Peyer's patch (tissue), 4 donors: ENCODE measurements around the gene MYCBPAP. TPM values are rescaled to one million over a fixed set of nuclear protein-coding genes. Genes with fewer than 3 reads are reported as not detected.

Experiments used
- DNase-seq, 3 donors: peaks; one replicate each; pipeline ENCODE4 v3.0.0-alpha.2; 2017 to 2019
- H3K27ac ChIP-seq, 4 donors: fragments of 200-600 bp; sonication (generic); one replicate each; pipeline ENCODE4 v1.5.1; 2016 to 2019
- H3K27me3 ChIP-seq, 2 donors: fragments of 200-600 bp; sonication (generic); one replicate each; pipeline ENCODE4 v1.5.1; 2019
- H3K36me3 ChIP-seq, 3 donors: fragments of 200-600 bp; sonication (generic); one replicate each; pipeline ENCODE4 v1.5.1; 2016 to 2019
- H3K4me1 ChIP-seq, 4 donors: fragments of 200-600 bp; sonication (generic); one replicate each; pipeline ENCODE4 v1.5.1; 2016 to 2019
- H3K4me3 ChIP-seq, 4 donors: fragments of 200-600 bp; sonication (generic); 1 replicate in 3 of 4; 2 replicates in 1 of 4; pipeline ENCODE4 v1.5.1; 2016 to 2019; ENCODE audit warnings: mild to moderate bottlenecking in 1 of 4
- H3K9me3 ChIP-seq, 4 donors: fragments of 200-600 bp; sonication (generic); one replicate each; pipeline ENCODE4 v1.5.1; 2016 to 2019; ENCODE audit warnings: mild to moderate bottlenecking in 1 of 4
- POLR2A ChIP-seq, 2 donors: fragments of 450-650 bp; IDR thresholded peaks; one replicate each; pipeline ENCODE4 v1.5.1; 2017; ENCODE audit warnings: antibody characterized with exemption in 2 of 2, mild to moderate bottlenecking in 2 of 2, moderate library complexity in 2 of 2
- total RNA-seq, 4 donors: library from RNA; depleted of rRNA; stranded (reverse); fragments of >200 nt; gene quantifications; one replicate each; pipeline ENCODE4 v1.1.0, GENCODE V29; 2016
- TF ChIP-seq, protein P1 (sequence below), 6 experiments: fragments of 450-650 bp in 4 of 6; fragments of 200-600 bp in 2 of 6; sonication (generic) in 1 of 6; IDR thresholded peaks; one replicate each; pipeline ENCODE4 v1.5.1; 2017 to 2019; ENCODE audit warnings: antibody characterized with exemption in 6 of 6, mild to moderate bottlenecking in 3 of 6, moderate library complexity in 1 of 6

MYCBPAP gene
- total RNA-seq, 4 donors from 2014 or later, result 0.53 to 1.1 TPM; not detected in 2

DNA sequence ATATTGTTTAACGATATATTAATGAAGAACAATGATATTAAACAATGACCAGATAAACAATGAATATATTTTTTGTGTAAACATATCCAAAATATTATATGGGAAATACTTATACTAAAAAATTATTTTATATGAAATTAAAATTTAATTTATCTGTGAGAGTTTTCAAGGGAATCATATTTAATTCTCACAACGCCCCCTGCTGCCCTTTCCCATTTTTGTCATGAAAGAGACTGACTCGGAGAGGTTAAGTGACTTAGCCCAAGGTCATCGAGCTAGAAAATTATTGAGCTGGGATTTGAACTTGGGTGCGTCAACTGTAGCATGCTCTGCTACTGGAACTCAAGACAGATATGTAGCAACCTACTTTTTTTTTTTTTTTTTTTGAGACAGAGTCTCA, 7.2 kb upstream of the MYCBPAP start:
- DNase-seq, result peak; percentile 15 to 70 (median 54)
- Histone ChIP-seq H3K9me3 (no peaks in the 10 kb centered on the region), H3K36me3 (no peaks in the 10 kb centered on the region), H3K4me3 (no peak overlapping the region), H3K27me3 (no peaks in the 10 kb centered on the region), H3K4me1 (peaks cover 0 to 25% (median 0%) of the 10 kb centered on the region in 4 donors), H3K27ac (no peak overlapping the region)
- no peak for TF ChIP-seq POLR2A (IDR thresholded peaks at IDR 0.05)
- TF ChIP-seq, protein P1, sequence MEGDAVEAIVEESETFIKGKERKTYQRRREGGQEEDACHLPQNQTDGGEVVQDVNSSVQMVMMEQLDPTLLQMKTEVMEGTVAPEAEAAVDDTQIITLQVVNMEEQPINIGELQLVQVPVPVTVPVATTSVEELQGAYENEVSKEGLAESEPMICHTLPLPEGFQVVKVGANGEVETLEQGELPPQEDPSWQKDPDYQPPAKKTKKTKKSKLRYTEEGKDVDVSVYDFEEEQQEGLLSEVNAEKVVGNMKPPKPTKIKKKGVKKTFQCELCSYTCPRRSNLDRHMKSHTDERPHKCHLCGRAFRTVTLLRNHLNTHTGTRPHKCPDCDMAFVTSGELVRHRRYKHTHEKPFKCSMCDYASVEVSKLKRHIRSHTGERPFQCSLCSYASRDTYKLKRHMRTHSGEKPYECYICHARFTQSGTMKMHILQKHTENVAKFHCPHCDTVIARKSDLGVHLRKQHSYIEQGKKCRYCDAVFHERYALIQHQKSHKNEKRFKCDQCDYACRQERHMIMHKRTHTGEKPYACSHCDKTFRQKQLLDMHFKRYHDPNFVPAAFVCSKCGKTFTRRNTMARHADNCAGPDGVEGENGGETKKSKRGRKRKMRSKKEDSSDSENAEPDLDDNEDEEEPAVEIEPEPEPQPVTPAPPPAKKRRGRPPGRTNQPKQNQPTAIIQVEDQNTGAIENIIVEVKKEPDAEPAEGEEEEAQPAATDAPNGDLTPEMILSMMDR (IDR thresholded peaks at IDR 0.05), result peak in 4 of 6 experiments; percentile 30 to 47 (median 42)

DNA sequence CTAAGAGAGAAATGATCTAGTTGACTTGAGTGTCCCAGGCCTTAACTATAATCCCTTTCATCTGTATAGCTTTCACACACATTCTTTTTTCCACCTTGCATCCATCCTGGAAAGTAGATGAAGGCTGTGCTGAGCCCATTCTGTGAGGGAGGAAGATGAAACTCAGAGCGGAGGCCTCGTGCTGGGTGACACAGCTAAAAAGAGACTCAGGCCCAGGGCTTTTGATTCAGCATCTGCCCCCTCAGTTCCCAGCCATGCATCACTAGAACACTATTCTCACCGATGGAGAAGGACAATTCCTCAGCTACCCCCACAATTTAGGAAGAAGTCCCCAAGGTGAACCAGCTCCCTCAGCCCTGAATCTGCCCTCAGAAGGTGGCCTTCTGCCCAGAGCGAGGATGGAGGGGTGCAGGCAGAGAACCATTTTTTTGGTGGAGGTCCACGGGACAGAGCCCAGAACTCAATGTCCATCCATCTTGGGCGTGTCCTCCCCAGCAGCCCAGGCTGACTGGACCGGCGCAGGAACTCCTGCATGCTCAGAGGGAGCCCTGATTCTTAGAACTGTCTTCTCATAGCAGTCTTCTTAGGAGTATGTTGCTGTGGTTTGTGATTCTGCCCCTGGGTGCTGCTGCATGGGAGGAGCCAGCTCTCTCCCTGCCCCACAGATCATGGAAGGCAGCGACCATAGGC, 5.8 kb upstream of the MYCBPAP start:
- Histone ChIP-seq H3K9me3 (no peaks in the 10 kb centered on the region), H3K4me3 (no peak overlapping the region), H3K36me3 (no peaks in the 10 kb centered on the region), H3K27me3 (no peaks in the 10 kb centered on the region), H3K27ac (peak overlapping the region in 2 of 4 donors; percentile 8 to 73), H3K4me1 (peaks cover 0 to 25% (median 0%) of the 10 kb centered on the region in 4 donors)
- peak in 1 of 3 donors; percentile 27 for DNase-seq
- no peak for TF ChIP-seq POLR2A (IDR thresholded peaks at IDR 0.05)
- TF ChIP-seq, protein P1 (IDR thresholded peaks at IDR 0.05), result no peak

DNA sequence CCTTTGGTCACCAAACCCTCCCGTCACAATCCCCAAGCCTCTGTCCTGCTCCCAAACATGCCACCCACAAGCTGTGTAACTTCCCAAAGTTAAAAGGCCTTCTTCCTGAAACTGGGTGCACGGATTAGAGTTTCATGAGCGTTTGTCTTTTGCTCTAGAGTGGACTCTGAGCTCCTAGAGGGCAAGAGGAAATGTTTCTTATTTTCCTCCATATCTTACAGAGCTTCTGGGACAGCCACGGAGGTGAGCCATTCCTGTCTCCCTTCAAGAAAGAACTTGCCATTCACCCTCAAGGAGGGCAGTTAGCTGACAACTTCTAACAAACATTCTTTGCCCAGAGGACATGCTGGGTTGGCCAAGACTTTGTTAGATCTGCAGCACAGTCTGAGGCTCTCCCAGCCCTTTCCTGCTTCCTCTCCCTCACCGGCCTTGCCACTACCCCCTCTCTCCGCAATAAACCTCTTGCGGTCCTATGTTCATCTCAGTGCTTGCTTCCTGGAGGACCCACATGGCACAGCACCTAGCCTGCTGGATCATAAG, 2.6 kb upstream of the MYCBPAP start:
- no peak for TF ChIP-seq POLR2A (IDR thresholded peaks at IDR 0.05)
- TF ChIP-seq, protein P1 (IDR thresholded peaks at IDR 0.05), result no peak
- Histone ChIP-seq H3K4me3 (no peak overlapping the region), H3K27me3 (no peaks in the 10 kb centered on the region), H3K4me1 (peaks cover 0 to 28% (median 6%) of the 10 kb centered on the region in 4 donors), H3K9me3 (no peaks in the 10 kb centered on the region), H3K36me3 (no peaks in the 10 kb centered on the region), H3K27ac (no peak overlapping the region)
- peak in 1 of 3 donors; percentile 48 for DNase-seq

DNA sequence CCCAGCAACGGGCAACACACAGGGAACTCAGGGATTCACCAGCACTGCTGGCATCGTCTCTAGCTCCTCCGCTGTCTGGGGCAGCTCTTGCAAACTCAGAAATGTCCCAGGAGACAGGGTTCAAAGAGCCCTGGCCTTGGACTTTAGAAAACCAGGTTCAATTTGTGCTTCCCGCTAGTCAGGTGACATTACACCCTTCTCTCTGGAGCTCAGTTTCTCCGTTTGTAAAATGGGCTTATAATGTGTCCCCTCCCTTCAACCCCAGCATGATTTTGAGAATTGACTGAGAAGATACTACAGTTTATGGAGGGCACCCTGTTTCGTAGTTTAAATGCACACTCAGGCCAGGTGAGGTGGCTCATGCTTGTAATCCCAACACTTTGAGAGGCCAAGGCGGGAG, 1.9 kb upstream of the MYCBPAP start:
- Histone ChIP-seq H3K9me3 (no peaks in the 10 kb centered on the region), H3K4me3 (no peak overlapping the region), H3K36me3 (no peaks in the 10 kb centered on the region), H3K27ac (no peak overlapping the region), H3K4me1 (peaks cover 0 to 28% (median 6%) of the 10 kb centered on the region in 4 donors), H3K27me3 (no peaks in the 10 kb centered on the region)
- TF ChIP-seq, protein P1 (IDR thresholded peaks at IDR 0.05), result no peak
- no peak for TF ChIP-seq POLR2A (IDR thresholded peaks at IDR 0.05)
- peak in 1 of 3 donors; percentile 43 for DNase-seq

DNA sequence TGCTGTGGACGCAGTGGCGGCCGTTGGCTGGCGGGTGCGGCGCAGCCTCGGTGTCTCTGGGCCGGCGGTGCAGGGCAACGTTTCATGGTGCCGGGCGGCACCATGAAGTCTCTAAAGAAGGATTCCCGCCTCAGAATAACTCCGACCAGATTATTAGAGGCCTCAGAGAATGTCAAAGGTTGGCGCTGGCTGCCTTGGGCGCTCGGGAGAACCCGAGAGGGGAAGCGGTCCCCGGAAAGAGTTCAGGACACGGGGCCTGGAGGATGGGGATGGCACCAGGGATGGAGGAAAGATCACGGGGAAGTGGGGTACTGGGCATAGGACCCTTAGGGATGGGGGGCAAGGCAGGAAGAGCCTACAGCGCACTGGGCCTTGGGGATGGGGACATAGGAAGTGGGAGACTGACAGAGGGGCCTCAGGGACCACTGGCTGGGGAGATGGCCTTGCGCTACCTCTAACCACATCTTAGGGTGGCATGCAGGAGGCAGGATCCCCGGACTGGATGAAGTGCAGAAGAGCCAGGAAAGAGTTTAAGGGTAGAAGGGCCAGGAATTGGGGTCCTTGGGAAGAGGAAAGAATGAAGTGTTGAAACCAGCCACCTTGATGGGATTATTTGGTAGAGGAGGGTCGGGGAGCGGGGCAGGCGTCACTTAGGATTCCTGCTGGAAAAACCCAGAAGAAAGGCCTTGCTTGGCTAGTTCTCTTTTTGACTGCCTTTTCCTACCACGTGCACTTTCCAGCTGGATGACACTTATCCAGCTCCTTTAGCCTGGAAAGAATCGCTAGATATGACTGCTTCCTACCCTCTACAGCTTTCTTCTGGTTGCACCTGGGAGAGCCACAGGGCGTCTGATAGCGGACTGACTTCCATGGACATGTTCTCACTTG, 578 bp downstream of the MYCBPAP start:
- Histone ChIP-seq H3K4me3 (peak overlapping the region; percentile 58 to 80 (median 64)), H3K36me3 (no peaks in the 10 kb centered on the region), H3K27me3 (no peaks in the 10 kb centered on the region), H3K9me3 (no peaks in the 10 kb centered on the region), H3K27ac (peak overlapping the region; percentile 66 to 73 (median 73)), H3K4me1 (peaks cover 0 to 32% (median 6%) of the 10 kb centered on the region in 4 donors)
- TF ChIP-seq POLR2A (IDR thresholded peaks at IDR 0.05), result no peak
- no peak for DNase-seq
